ENCODE data around the gene SAMD11. TPM values are rescaled to one million over a fixed set of nuclear protein-coding genes. Genes with fewer than 3 reads are reported as not detected.
"Not testable (repeated sequence)": the region's sequence is repeated elsewhere in the genome, so short reads cannot be mapped to it uniquely, and the experiment has no call there.

Gene SAMD11
- total and polyA plus RNA-seq, 5 experiments from 2014 or later = 0.29 TPM; not detected in 4

DNA sequence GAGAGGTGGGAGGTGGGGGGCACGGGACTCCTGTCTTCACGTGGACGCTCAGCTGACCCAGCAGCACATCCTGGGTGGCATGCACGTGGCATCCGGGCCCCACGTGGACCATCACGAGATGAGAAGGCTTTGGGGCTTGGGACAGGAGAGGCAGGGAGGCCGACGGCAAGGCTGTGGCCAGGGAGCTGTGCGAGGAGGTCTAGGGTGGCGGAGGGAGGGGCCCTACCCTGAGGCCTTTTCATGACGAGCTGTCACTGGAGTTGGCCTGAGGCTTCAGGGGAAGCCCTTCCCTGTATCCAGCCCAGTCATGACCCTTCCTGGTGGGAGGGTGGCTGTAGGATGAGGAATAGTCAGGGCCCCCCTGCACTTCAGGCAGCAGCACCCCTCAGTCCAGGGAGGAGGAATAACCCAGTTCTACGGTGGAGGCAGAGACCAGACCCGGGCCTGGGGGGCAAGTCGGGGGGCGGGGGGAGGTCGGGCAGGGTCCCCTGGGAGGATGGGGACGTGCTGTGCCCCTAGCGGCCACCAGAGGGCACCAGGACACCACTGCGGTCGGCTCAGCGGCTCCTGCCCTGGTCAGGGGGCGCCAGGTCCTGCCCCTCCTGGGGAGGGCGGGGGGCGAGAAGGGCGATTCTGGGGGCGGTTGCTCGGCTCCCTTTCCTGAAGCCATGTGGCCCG lies 60.2 kb downstream of the SAMD11 start:
- H3K4me3 Mint-ChIP-seq = no peak overlapping the region
- no peaks in the 10 kb centered on the region for H3K9me3 Mint-ChIP-seq
- no peaks in the 10 kb centered on the region for H3K36me3 Mint-ChIP-seq
- H3K27me3 Mint-ChIP-seq = peaks cover 8 to 43% (median 17%) of the 10 kb centered on the region in 5 donors
- no peak overlapping the region for H3K27ac Mint-ChIP-seq
- POLR2A ChIA-PET = interaction anchor here (0.9 to 1.1 kb wide), 2 partner anchors 17 to 85 kb away, joined by 3 to 4 read pairs; no protein-coding TSS in a partner anchor
- peaks cover 0 to 4% (median 0%) of the 10 kb centered on the region in 4 donors for H3K4me1 Mint-ChIP-seq
- ATAC-seq = peak; percentile 81 to 89
- peak in 8 of 10 donors; percentile 55 to 79 (median 61) for DNase-seq

DNA sequence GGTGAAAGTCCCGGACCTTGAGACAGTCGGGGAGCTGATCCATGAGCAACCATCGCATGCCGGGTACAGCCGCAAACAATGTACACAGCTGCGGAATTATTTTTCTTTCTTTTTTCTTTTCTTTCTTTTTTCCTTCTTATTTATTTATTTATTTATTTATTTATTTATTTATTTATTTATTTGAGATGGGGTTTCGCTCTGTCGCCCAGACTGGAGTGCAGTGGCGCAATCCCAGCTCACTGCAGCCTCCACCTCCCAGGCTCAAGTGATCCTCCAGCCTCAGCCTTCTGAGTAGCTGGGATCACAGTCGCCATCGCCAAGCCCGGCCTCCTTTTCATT lies 60.7 kb downstream of the SAMD11 start:
- H3K27me3 Mint-ChIP-seq = peaks cover 8 to 48% (median 19%) of the 10 kb centered on the region in 5 donors
- H3K4me3 Mint-ChIP-seq = no peak overlapping the region
- POLR2A ChIA-PET = interaction anchor here (0.9 to 1.1 kb wide), 2 partner anchors 17 to 84 kb away, joined by 3 to 4 read pairs; no protein-coding TSS in a partner anchor
- no peaks in the 10 kb centered on the region for H3K9me3 Mint-ChIP-seq
- H3K27ac Mint-ChIP-seq = no peak overlapping the region
- ATAC-seq = no peak
- no peak for DNase-seq
- H3K36me3 Mint-ChIP-seq = no peaks in the 10 kb centered on the region
- H3K4me1 Mint-ChIP-seq = peaks cover 0 to 4% (median 0%) of the 10 kb centered on the region in 4 donors

DNA sequence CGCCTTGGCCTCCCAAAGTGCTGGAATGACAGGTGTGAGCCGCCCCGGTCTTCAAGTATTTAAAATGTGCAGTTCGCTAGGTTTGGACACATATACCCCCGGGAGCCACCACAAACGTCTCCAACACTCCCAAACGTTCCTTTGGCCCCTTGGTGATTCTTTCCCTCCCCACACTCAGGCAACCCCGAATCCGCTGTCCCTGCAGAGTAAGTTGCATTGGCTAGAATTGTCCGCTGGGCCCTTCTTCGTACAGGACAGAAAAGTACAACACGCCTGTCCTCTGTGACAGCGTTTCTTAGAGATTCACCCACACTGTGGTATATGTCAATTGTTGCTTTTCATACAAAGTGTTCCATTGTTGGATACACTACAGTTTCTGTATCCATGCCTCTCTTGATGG lies 61.4 kb downstream of the SAMD11 start:
- Mint-ChIP-seq H3K36me3 (no peaks in the 10 kb centered on the region), H3K4me1 (peaks cover 0 to 4% (median 0%) of the 10 kb centered on the region in 4 donors), H3K9me3 (no peaks in the 10 kb centered on the region), H3K27me3 (peaks cover 8 to 48% (median 22%) of the 10 kb centered on the region in 5 donors), H3K4me3 (no peak overlapping the region), H3K27ac (no peak overlapping the region)
- POLR2A ChIA-PET = no interaction called here
- ATAC-seq = no peak
- no peak for DNase-seq

DNA sequence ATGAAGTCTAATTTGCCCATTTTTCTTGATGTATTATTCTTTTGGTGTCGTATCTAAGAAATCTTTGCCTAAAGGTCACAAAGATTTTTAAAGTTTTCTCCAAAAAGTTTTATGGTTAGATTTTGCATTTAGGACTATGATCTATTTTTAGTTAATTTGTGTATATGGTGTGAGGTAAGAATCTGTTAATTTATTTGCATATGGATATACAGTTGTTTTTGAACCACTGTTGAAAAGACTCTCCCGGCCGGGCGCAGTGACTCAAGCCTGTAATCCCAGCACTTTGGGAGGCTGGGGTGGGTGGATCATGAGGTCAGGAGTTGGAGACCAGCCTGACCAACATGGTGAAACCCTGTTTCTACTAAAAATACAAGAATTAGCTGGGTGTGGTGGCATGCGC lies 64.3 kb downstream of the SAMD11 start:
- H3K36me3 Mint-ChIP-seq, ATAC-seq, H3K4me3 Mint-ChIP-seq, H3K4me1 Mint-ChIP-seq, H3K27ac Mint-ChIP-seq, DNase-seq, POLR2A ChIA-PET: not testable (repeated sequence)
- Mint-ChIP-seq H3K9me3 (peaks cover 0 to 13% (median 0%) of the 10 kb centered on the region in 9 donors), H3K27me3 (peaks cover 10 to 38% (median 24%) of the 10 kb centered on the region in 5 donors)

DNA sequence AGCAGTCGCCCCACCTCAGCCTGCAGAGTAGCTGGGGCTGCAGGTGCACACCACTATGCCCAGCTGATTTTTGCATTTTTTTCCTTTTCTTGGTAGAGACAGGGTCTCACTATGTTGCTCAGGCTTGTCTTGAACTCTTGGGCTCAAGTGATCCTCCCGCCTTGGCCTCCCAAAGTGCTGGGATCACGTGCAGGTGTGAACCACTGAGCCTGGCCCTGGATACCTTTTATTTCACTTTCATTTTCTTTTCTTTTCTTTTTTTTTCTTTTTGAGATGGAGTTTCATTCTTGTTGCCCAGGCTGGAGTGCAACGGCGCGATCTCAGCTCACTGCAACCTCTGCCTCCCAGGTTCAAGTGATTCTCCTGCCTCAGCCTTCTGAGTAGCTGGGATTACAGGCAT lies 67.6 kb downstream of the SAMD11 start:
- H3K4me3 Mint-ChIP-seq, DNase-seq, POLR2A ChIA-PET, H3K27ac Mint-ChIP-seq, ATAC-seq, H3K36me3 Mint-ChIP-seq: not testable (repeated sequence)
- H3K4me1 Mint-ChIP-seq = peaks cover 7 to 14% (median 7%) of the 10 kb centered on the region in 4 donors
- peaks cover 6 to 27% (median 10%) of the 10 kb centered on the region in 5 donors for H3K27me3 Mint-ChIP-seq
- peaks cover 0 to 13% (median 0%) of the 10 kb centered on the region in 9 donors for H3K9me3 Mint-ChIP-seq

DNA sequence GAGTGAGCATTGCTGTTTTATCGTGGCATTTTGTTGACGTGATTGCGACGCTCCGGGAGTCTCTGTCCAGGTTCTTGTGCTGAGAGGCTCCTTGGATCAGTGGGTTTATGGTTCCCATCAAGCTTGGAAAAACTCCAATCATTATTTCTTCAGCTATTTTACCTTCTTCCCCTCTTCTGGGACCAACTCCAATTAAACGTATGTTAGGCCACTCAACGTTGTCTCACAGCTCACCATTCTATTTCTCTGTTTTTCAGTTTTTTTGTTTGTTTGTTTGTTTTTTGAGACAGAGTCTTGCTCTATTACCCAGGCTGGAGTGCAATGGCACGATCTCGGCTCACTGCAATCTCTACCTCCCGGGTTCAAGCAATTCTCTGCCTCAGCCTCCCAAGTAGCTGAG lies 68.2 kb downstream of the SAMD11 start:
- DNase-seq (no peak), ATAC-seq (no peak)
- H3K4me1 Mint-ChIP-seq = peaks cover 7 to 17% (median 8%) of the 10 kb centered on the region in 4 donors
- H3K27me3 Mint-ChIP-seq = peaks cover 4 to 26% (median 9%) of the 10 kb centered on the region in 5 donors
- no peak overlapping the region for H3K4me3 Mint-ChIP-seq
- POLR2A ChIA-PET = interaction anchor here (0.7 kb wide), 1 partner anchor 10 kb away, joined by 3 read pairs; the partner anchor contains the start of gene PERM1
- peaks cover 0 to 4% (median 3%) of the 10 kb centered on the region in 3 donors for H3K36me3 Mint-ChIP-seq
- H3K9me3 Mint-ChIP-seq = peaks cover 0 to 13% (median 0%) of the 10 kb centered on the region in 9 donors
- no peak overlapping the region for H3K27ac Mint-ChIP-seq

DNA sequence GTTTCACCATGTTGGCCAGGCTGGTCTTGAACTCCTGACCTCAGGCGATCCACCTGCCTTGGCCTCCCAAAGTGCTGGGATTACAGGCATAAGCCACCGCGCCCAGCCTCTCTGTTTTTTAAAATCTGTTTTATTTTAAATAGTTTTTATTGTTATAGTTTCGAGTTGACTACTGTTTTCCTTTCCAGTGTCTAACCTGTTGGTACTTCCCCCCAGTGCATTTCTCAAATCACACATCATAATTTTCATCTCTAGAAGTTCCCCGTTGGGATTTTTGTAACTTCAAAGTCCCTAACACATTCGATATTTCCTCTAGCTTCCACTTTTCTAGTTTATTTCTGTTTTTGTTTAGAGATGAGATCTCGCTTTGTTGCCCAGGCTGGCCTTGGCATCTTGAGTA lies 68.6 kb downstream of the SAMD11 start:
- Mint-ChIP-seq H3K4me3 (no peak overlapping the region), H3K4me1 (peaks cover 8 to 21% (median 10%) of the 10 kb centered on the region in 4 donors), H3K9me3 (peaks cover 0 to 13% (median 0%) of the 10 kb centered on the region in 9 donors), H3K27me3 (peaks cover 4 to 28% (median 13%) of the 10 kb centered on the region in 5 donors), H3K27ac (no peak overlapping the region), H3K36me3 (peaks cover 0 to 4% (median 3%) of the 10 kb centered on the region in 3 donors)
- POLR2A ChIA-PET = interaction anchor here (0.7 kb wide), 1 partner anchor 10 kb away, joined by 3 read pairs; the partner anchor contains the start of gene PERM1
- no peak for DNase-seq
- no peak for ATAC-seq

DNA sequence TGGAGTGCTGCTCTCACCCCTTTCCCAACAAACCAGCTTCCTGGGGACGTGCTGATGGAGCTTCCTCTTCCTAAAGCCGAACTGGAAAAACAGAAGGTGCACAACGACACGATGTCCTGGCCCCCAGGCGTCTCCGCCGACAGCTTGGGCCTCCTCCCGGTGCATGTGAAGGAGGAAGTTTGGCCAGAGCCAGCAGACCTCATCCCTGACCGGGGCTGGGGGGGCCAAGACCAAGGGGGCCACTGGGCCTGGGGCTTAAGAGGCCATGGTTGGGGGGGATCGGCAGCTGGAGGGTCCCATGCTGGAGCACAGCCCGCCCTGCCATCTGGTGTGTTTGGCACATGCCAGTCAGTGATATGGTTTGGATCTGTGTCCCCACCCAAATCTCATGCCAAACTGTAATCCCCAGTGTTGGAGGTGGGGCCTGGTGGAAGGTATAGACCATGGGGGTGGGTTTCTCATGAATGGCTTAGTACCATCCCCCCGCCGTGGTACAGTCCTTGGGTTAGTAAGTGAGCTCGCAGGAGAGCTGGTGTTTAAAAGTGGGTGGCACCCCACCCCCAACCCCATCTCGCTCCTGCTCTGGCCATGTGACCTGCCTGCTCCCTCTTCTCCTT lies 69.8 kb downstream of the SAMD11 start:
- Mint-ChIP-seq H3K36me3 (peaks cover 0 to 4% (median 3%) of the 10 kb centered on the region in 3 donors), H3K4me1 (peaks cover 8 to 25% (median 12%) of the 10 kb centered on the region in 4 donors), H3K27ac (no peak overlapping the region), H3K9me3 (peaks cover 0 to 13% (median 0%) of the 10 kb centered on the region in 9 donors), H3K27me3 (peaks cover 4 to 24% (median 11%) of the 10 kb centered on the region in 5 donors), H3K4me3 (no peak overlapping the region)
- ATAC-seq = no peak
- POLR2A ChIA-PET = interaction anchor here (1.0 to 1.1 kb wide), 2 partner anchors 12 kb away, joined by 3 to 4 read pairs; partner anchors contain the start of gene PERM1
- DNase-seq = no peak

Other genes starting within 250 kb of the SAMD11 start
- not detected for gene OR4F16, start 237.3 kb upstream of the SAMD11 start, total RNA-seq
- not detected for gene OR4F16, start 237.3 kb upstream of the SAMD11 start, polyA plus RNA-seq
- 10 to 100 TPM; 72.3 to 78.3 TPM for gene NOC2L, start 35.3 kb downstream of the SAMD11 start, total RNA-seq
- gene NOC2L, start 35.3 kb downstream of the SAMD11 start, polyA plus RNA-seq = 10 to 100 TPM; 49.5 to 68.2 (median 60.5) TPM
- gene KLHL17, start 36.7 kb downstream of the SAMD11 start, total RNA-seq = 10 to 100 TPM; 36.4 to 37.4 TPM
- gene KLHL17, start 36.7 kb downstream of the SAMD11 start, polyA plus RNA-seq = 1 to 10 TPM in 2 of 3 donors, under 1 TPM in 1; 0.94 to 2.0 (median 1.1) TPM
- under 1 TPM; 0.60 to 0.93 TPM for gene PLEKHN1, start 42.6 kb downstream of the SAMD11 start, total RNA-seq
- gene PLEKHN1, start 42.6 kb downstream of the SAMD11 start, polyA plus RNA-seq = under 1 TPM in 1 of 3 donors, not detected in 2; 0.19 TPM
- not detected for gene PERM1, start 58.2 kb downstream of the SAMD11 start, total RNA-seq
- not detected for gene PERM1, start 58.2 kb downstream of the SAMD11 start, polyA plus RNA-seq
- not detected for gene HES4, start 76.2 kb downstream of the SAMD11 start, total RNA-seq
- under 1 TPM in 1 of 3 donors, not detected in 2; 0.85 TPM for gene HES4, start 76.2 kb downstream of the SAMD11 start, polyA plus RNA-seq
- gene ISG15, start 89.6 kb downstream of the SAMD11 start, total RNA-seq = 10 to 100 TPM; 30.3 to 30.7 TPM
- gene ISG15, start 89.6 kb downstream of the SAMD11 start, polyA plus RNA-seq = 100 to 1,000 TPM; 133 to 220 (median 217) TPM
- 1 to 10 TPM; 6.2 to 6.4 TPM for gene AGRN, start 96.2 kb downstream of the SAMD11 start, total RNA-seq
- under 1 TPM; 0.15 to 0.71 (median 0.47) TPM for gene AGRN, start 96.2 kb downstream of the SAMD11 start, polyA plus RNA-seq
- not detected for gene RNF223, start 150.4 kb downstream of the SAMD11 start, total RNA-seq
- not detected for gene RNF223, start 150.4 kb downstream of the SAMD11 start, polyA plus RNA-seq
- 10 to 100 TPM; 24.9 to 26.5 TPM for gene C1orf159, start 192.2 kb downstream of the SAMD11 start, total RNA-seq
- 10 to 100 TPM in 1 of 3 donors, 1 to 10 TPM in 2; 3.2 to 10.7 (median 6.2) TPM for gene C1orf159, start 192.2 kb downstream of the SAMD11 start, polyA plus RNA-seq
- not detected for gene TTLL10, start 250.0 kb downstream of the SAMD11 start, total RNA-seq
- gene TTLL10, start 250.0 kb downstream of the SAMD11 start, polyA plus RNA-seq = not detected